Measurements from ENCODE around the gene DCTN3. TPM values are rescaled to one million over a fixed set of nuclear protein-coding genes. Genes with fewer than 3 reads are reported as not detected.

The DCTN3 gene
- total and polyA plus RNA-seq, 2 donors (not counting 3 experiments of a cell fraction or from before 2014, with no cell fraction given) = 91.0 to 170 TPM

DNA sequence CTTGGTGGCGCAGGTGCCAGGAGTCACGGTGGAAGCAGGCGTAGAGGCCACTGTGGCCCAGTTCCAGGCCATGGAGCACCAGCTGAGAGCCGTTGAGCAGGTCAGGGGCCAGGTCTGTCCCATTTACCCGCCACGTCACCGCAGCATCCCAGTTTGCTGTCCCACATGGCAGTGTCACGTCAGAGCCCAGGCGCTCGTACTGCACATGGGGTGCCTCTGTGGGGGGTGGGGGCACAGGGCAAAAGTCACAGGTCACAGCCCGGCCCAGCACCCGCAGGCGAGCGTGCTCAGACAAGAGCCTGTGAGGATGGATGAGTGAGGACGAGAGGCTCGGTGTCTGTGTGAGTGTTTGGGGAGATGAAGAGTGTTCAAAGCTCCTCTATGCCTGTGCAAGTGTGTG is 55.7 kb downstream of the DCTN3 start:
- Histone ChIP-seq H3K9me3 (replicated peaks; ENCODE audit: control insufficient read depth, insufficient read depth, low read length) (no peaks in the 10 kb centered on the region), H3K27ac (ENCODE audit: insufficient read depth, low read depth, low read length) (no peak overlapping the region), H3K27me3 (ENCODE audit: control insufficient read depth in 2 of 2, insufficient read depth in 2 of 2, low read length in 2 of 2) (peaks cover 12 to 23% of the 10 kb centered on the region in 2 experiments), H3K4me2 (ENCODE audit: insufficient read depth, low read length) (no peak overlapping the region), H3K4me3 (replicated peaks in 1 of 3; ENCODE audit: insufficient read depth in 1 of 3, low read depth in 1 of 3, low read length in 3 of 3) (no peak overlapping the region), H3K9me1 (replicated peaks; ENCODE audit: control insufficient read depth, extremely low read depth, insufficient read depth, low read length) (no peaks in the 10 kb centered on the region), H3K36me3 (ENCODE audit: control insufficient read depth in 2 of 2, extremely low read depth in 1 of 2, insufficient read depth in 2 of 2, low read length in 2 of 2) (no peaks in the 10 kb centered on the region), H3K9ac (replicated peaks; ENCODE audit: extremely low read depth, insufficient read depth, low read length) (no peak overlapping the region), H3K79me2 (ENCODE audit: control insufficient read depth, insufficient read depth, low read length) (no peaks in the 10 kb centered on the region), H3K4me1 (ENCODE audit: control insufficient read depth, extremely low read depth, insufficient read depth, low read length) (no peaks in the 10 kb centered on the region), H4K20me1 (replicated peaks; ENCODE audit: control insufficient read depth, extremely low read depth, insufficient read depth, low read length) (no peaks in the 10 kb centered on the region), H2AFZ (ENCODE audit: low read depth, low read length) (no peak overlapping the region)
- no peak for DNase-seq (ENCODE audit: low read depth, low spot score)
- intact Hi-C loops (cut with micrococcal nuclease) (no loop called here), dilution Hi-C loops (cut with MboI; ENCODE audit: extremely low pct_ligation_motif_present, low sequenced_read_pairs) (no loop called here)
- ChIA-PET CTCF (interaction anchor here (1.0 to 2.9 kb wide), 3 partner anchors 21 to 161 kb away, joined by 3 to 26 read pairs (median 5); no protein-coding TSS in a partner anchor), POLR2A (no interaction called here)
- FAIRE-seq = no peak
- TF ChIP-seq JUN (IDR thresholded peaks at IDR 0.05; ENCODE audit: borderline replicate concordance, insufficient read depth, insufficient read length, low read depth) (no peak), GATA2 (IDR thresholded peaks at IDR 0.05; ENCODE audit: insufficient read depth, insufficient read length, low read depth, low read length) (no peak), MYC (IDR thresholded peaks at IDR 0.05; ENCODE audit: low read depth, low read length) (no peak), CTCF (IDR thresholded peaks at IDR 0.05; ENCODE audit: extremely low read depth in 1 of 2, insufficient read depth in 1 of 2, low read depth in 1 of 2, low read length in 2 of 2) (no peak), POLR2A (IDR thresholded peaks at IDR 0.05; ENCODE audit: low read depth, low read length) (no peak), FOS (IDR thresholded peaks at IDR 0.05; ENCODE audit: borderline replicate concordance, insufficient read depth, low read length) (no peak), POLR2AphosphoS5 (IDR thresholded peaks at IDR 0.05; ENCODE audit: insufficient read depth, low read depth, low read length) (no peak), EZH2 (IDR thresholded peaks at IDR 0.05; ENCODE audit: borderline replicate concordance, low read depth, low read length, severe bottlenecking) (no peak)
- TF ChIP-seq, protein P1, sequence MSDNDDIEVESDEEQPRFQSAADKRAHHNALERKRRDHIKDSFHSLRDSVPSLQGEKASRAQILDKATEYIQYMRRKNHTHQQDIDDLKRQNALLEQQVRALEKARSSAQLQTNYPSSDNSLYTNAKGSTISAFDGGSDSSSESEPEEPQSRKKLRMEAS (IDR thresholded peaks at IDR 0.05; ENCODE audit: insufficient read depth, insufficient read length) = no peak
- BruUV-seq (replicated peaks) = no TSS peak

Small RNA genes lying within 50 kb of the gene (small RNA-seq; reads per million reads assigned to genes)
- gene CCL27 (ENCODE audit: insufficient read depth, insufficient read length, low read depth, low replicate concordance) = not detected

Other genes with a start within 250 kb of the DCTN3 start
- gene MYORG, start 243.6 kb downstream of the DCTN3 start, total RNA-seq = 6.3 and 7.0 TPM in 2 replicates
- gene MYORG, start 243.6 kb downstream of the DCTN3 start, polyA plus RNA-seq = 2.8 TPM in 2 replicates
- 35.7 and 39.5 TPM in 2 replicates for gene FAM219A, start 161.9 kb downstream of the DCTN3 start, total RNA-seq
- gene FAM219A, start 161.9 kb downstream of the DCTN3 start, polyA plus RNA-seq = 18.1 and 20.0 TPM in 2 replicates
- not detected in 2 replicates for gene DNAI1, start 161.7 kb downstream of the DCTN3 start, total RNA-seq
- gene DNAI1, start 161.7 kb downstream of the DCTN3 start, polyA plus RNA-seq = not detected in 2 replicates
- gene ENHO, start 97.5 kb downstream of the DCTN3 start, total RNA-seq = not detected in 2 replicates
- 0.10 and 0.11 TPM in 2 replicates for gene ENHO, start 97.5 kb downstream of the DCTN3 start, polyA plus RNA-seq
- not detected in 2 replicates for gene CNTFR, start 30.8 kb downstream of the DCTN3 start, total RNA-seq
- gene CNTFR, start 30.8 kb downstream of the DCTN3 start, polyA plus RNA-seq = not detected in 2 replicates
- gene RPP25L, start 8.4 kb downstream of the DCTN3 start, total RNA-seq = 15.1 and 15.7 TPM in 2 replicates
- gene RPP25L, start 8.4 kb downstream of the DCTN3 start, polyA plus RNA-seq = 41.0 and 46.9 TPM in 2 replicates
- not detected in 2 replicates for gene ARID3C, start 8.6 kb upstream of the DCTN3 start, total RNA-seq
- gene ARID3C, start 8.6 kb upstream of the DCTN3 start, polyA plus RNA-seq = not detected in 2 replicates
- gene SIGMAR1, start 17.3 kb upstream of the DCTN3 start, total RNA-seq = 74.1 and 81.2 TPM in 2 replicates
- gene SIGMAR1, start 17.3 kb upstream of the DCTN3 start, polyA plus RNA-seq = 78.4 and 83.5 TPM in 2 replicates
- 30.0 and 36.6 TPM in 2 replicates for gene GALT, start 26.2 kb upstream of the DCTN3 start, total RNA-seq
- gene GALT, start 26.2 kb upstream of the DCTN3 start, polyA plus RNA-seq = 58.5 and 61.3 TPM in 2 replicates
- gene IL11RA, start 31.7 kb upstream of the DCTN3 start, total RNA-seq = 13.6 and 15.3 TPM in 2 replicates
- gene IL11RA, start 31.7 kb upstream of the DCTN3 start, polyA plus RNA-seq = 18.6 and 22.5 TPM in 2 replicates
- not detected in 2 replicates for gene CCL27, start 42.2 kb upstream of the DCTN3 start, total RNA-seq
- gene CCL27, start 42.2 kb upstream of the DCTN3 start, polyA plus RNA-seq = not detected in 2 replicates
- not detected in 2 replicates for gene CCL19, start 70.8 kb upstream of the DCTN3 start, total RNA-seq
- gene CCL19, start 70.8 kb upstream of the DCTN3 start, polyA plus RNA-seq = not detected in 2 replicates
- 0.85 TPM in 1 of 2 replicates, not detected in the other for gene CCL21, start 89.6 kb upstream of the DCTN3 start, total RNA-seq
- gene CCL21, start 89.6 kb upstream of the DCTN3 start, polyA plus RNA-seq = 0.17 TPM in 1 of 2 replicates, not detected in the other